K562 (cell line): ENCODE measurements around the gene TRIM37. TPM values are rescaled to one million over a fixed set of nuclear protein-coding genes. Genes with fewer than 3 reads are reported as not detected.

Experiments used
- ATAC-seq: fragments of 200-7000 bp; cut with Tn5 transposase; 3 replicates; pipeline ENCODE4 v1.9.1; 2020; ENCODE audit warnings: moderate library complexity
- BruUV-seq: library from RNA; stranded (reverse); fragments of 400-500 nt; replicated peaks from 2 replicates; lab custom pipeline; 2021; lab: Mats Ljungman, UMichigan
- CTCF ChIA-PET: fragments of 300-600 bp; formaldehyde crosslinking; extraction: SDS; loops from one replicate; lab custom pipeline; 2021; ENCODE audit warnings: low intra/inter-chr PET ratio; lab: Yijun Ruan, JAX
- POLR2A ChIA-PET: fragments of 300-600, 350-650 bp; sonication (Branson Sonifier 250); formaldehyde crosslinking; extraction: SDS; loops from one replicate; lab custom pipeline; 2021; ENCODE audit warnings: antibody characterized with exemption, inconsistent platforms; lab: Yijun Ruan, JAX
- DNase-seq, 4 experiments: peaks; one replicate each; pipeline versions ENCODE4 v3.0.0 to v3.0.0-alpha.2; 2011 to 2018; ENCODE audit warnings: low spot score in 3 of 4, mixed read lengths in 3 of 4; ENCODE audit errors: extremely low read depth in 1 of 4
- FAIRE-seq: peaks from 2 replicates; lab custom pipeline; 2011; peaks lifted over from hg19 to GRCh38; lab: Jason Lieb, UNC
- H2AFZ ChIP-seq: 2 replicates; pipeline ENCODE4 v1.6.0; 2011; ENCODE audit warnings: low read depth, low read length, control low read depth, inconsistent platforms
- H3K27ac ChIP-seq: fragments of 200-600 bp; 3 replicates; pipeline ENCODE4 v1.8.0; 2011; ENCODE audit warnings: low read depth, mild to moderate bottlenecking, control low read depth, inconsistent platforms, low read length, moderate library complexity, mixed read lengths; ENCODE audit errors: extremely low read depth
- H3K27me3 ChIP-seq, 2 experiments: fragments of 300-600 bp in 1 of 2; 2 replicates in 1 of 2; 3 replicates in 1 of 2; pipeline versions ENCODE4 v1.6.0 to v1.8.0; 2011; ENCODE audit warnings: inconsistent platforms in 2 of 2, low read length in 2 of 2, mild to moderate bottlenecking in 1 of 2, mixed read lengths in 1 of 2, moderate library complexity in 1 of 2; ENCODE audit not compliant: control insufficient read depth in 2 of 2, insufficient read depth in 2 of 2
- H3K36me3 ChIP-seq: fragments of 300-600 bp; 3 replicates; pipeline ENCODE4 v1.8.0; 2011; ENCODE audit warnings: mild to moderate bottlenecking, low read length, inconsistent platforms; ENCODE audit not compliant: control insufficient read depth, insufficient read depth
- H3K4me1 ChIP-seq, 2 experiments: fragments of 200-600 bp in 1 of 2; replicated peaks in 1 of 2; 2 replicates in 1 of 2; 3 replicates in 1 of 2; pipeline versions ENCODE4 v1.5.1 to v1.8.0; 2011; ENCODE audit warnings: inconsistent platforms in 2 of 2, low read length in 2 of 2, mild to moderate bottlenecking in 1 of 2, mixed read lengths in 1 of 2, moderate library complexity in 1 of 2; ENCODE audit not compliant: control insufficient read depth in 2 of 2, insufficient read depth in 2 of 2
- H3K4me2 ChIP-seq: 2 replicates; pipeline ENCODE4 v1.6.1; 2011; ENCODE audit warnings: low read length, control low read depth, inconsistent platforms, mixed read lengths; ENCODE audit not compliant: insufficient read depth
- H3K4me3 ChIP-seq: fragments of 200-600 bp; sonication (generic), shearing (Covaris generic); 2 replicates; pipeline ENCODE4 v1.5.1; 2016; ENCODE audit warnings: control low read depth, inconsistent platforms
- H3K79me2 ChIP-seq: fragments of 200-600 bp; 3 replicates; pipeline ENCODE4 v1.8.0; 2011; ENCODE audit warnings: low read length, inconsistent platforms; ENCODE audit not compliant: control insufficient read depth, insufficient read depth
- H3K9ac ChIP-seq, 2 experiments: 2 replicates each; pipeline versions ENCODE4 v1.6.0 to v1.6.1; 2011; ENCODE audit warnings: low read depth in 2 of 2, low read length in 2 of 2, control low read depth in 1 of 2, inconsistent platforms in 1 of 2, mild to moderate bottlenecking in 1 of 2, mixed read lengths in 1 of 2; ENCODE audit not compliant: insufficient read depth in 1 of 2
- H3K9me1 ChIP-seq: one replicate; pipeline ENCODE4 v1.6.0; 2011; ENCODE audit warnings: inconsistent platforms, mild to moderate bottlenecking, low read length, moderate library complexity; ENCODE audit not compliant: control insufficient read depth, insufficient read depth
- H3K9me3 ChIP-seq: replicated peaks from 2 replicates; pipeline ENCODE4 v1.5.1; 2011; ENCODE audit warnings: low read depth, low read length, inconsistent platforms; ENCODE audit not compliant: control insufficient read depth, insufficient read depth
- H4K20me1 ChIP-seq: replicated peaks from 2 replicates; pipeline ENCODE4 v1.6.1; 2011; ENCODE audit warnings: low read length, inconsistent platforms, mixed read lengths; ENCODE audit not compliant: control insufficient read depth, insufficient read depth
- CBFB ChIP-seq: sonication (generic); formaldehyde crosslinking; IDR thresholded peaks from 2 replicates; pipeline ENCODE4 v1.4.0; 2020; ENCODE audit warnings: mild to moderate bottlenecking, missing genetic modification reagents
- THRAP3 ChIP-seq: fragments of 450-650 bp; IDR thresholded peaks from 2 replicates; pipeline ENCODE4 v1.6.1; 2016; ENCODE audit warnings: mild to moderate bottlenecking, inconsistent platforms, borderline replicate concordance
- WGBS: fragments of 100-300 bp; shearing (Covaris generic); methylation state at CpG from one replicate; pipeline ENCODE4 v1.1.6; 2016; ENCODE audit warnings: low coverage, mixed read lengths; ENCODE audit not compliant: insufficient coverage; ENCODE audit errors: missing lambda C conversion rate; 5-methylcytosine and 5-hydroxymethylcytosine counted together
- in situ Hi-C: fragments of 300-500 bp; cut with MboI; formaldehyde crosslinking; loops from 4 replicates; pipeline ENCODE4 v1.15.0; 2018; ENCODE audit warnings: inconsistent platforms, mixed read lengths
- intact Hi-C: fragments of 100-400 bp; cut with micrococcal nuclease; formaldehyde crosslinking; loops from 2 replicates; pipeline ENCODE4 v1.14.2; 2022
- polyA plus RNA-seq, 8 experiments: library from polyadenylated mRNA; depleted of rRNA in 4 of 8; stranded (reverse) in 5 of 8; unstranded in 3 of 8; fragments of >200 nt; fragmentation: Nextera tagmentation in 2 of 8; fragmentation: Illumina TruSeq in 1 of 8; extraction: Ambion mirVana in 2 of 8; extraction: Trizol in 1 of 8; gene quantifications; 2 replicates each; pipeline versions ENCODE4 v1.2.1 to v1.2.3, GENCODE V29; 2011 to 2014; ENCODE audit warnings: inconsistent platforms in 1 of 8, missing spikeins in 1 of 8
- total RNA-seq, 7 experiments: library from RNA; depleted of rRNA in 6 of 7; stranded (reverse); fragments of >200 nt in 6 of 7; fragmentation: Illumina TruSeq in 2 of 7; extraction: Trizol in 2 of 7; gene quantifications; 2 replicates each; pipeline versions ENCODE4 v1.2.1 to v1.2.3, GENCODE V29; 2011 to 2021; ENCODE audit warnings: low replicate concordance in 1 of 7
- TF ChIP-seq, protein P1 (sequence below), 3 experiments: fragments of 200-800 bp in 1 of 3; fragments of 250-450 bp in 1 of 3; fragments of 450-650 bp in 1 of 3; sonication (Bioruptor Pico) in 1 of 3; sonication (Bioruptor generic) in 1 of 3; formaldehyde crosslinking in 1 of 3; IDR thresholded peaks; 2 replicates each; pipeline versions ENCODE4 v1.6.1 to v1.8.0; 2016 to 2022; ENCODE audit warnings: mild to moderate bottlenecking in 2 of 3, missing genetic modification characterization in 2 of 3, missing compliant biosample characterization in 1 of 3, moderate library complexity in 1 of 3

The TRIM37 gene
- total and polyA plus RNA-seq, 9 of the 15 experiments (the other 6 are each of a cell fraction or from before 2014, with no cell fraction given): 4.5 to 31.4 (median 23.8) TPM

DNA sequence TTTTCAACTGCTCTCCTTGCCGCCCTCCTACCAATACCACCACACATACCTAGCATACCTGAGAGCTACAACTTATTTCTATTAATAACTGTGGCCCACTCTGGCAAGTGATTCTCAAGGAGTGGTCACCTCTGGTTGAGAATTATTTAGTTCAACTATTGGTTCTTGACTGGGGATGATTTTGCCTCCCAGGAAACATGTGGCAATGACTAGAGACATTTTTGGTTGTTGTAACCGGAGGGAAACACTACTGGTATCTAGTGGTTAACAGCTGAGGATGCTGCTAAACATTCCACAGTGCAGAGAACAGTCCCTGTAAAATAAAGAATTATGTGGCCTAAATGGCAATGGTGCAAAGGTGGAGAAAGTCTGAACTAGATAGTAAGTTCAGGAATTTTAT lies 96.7 kb downstream of the TRIM37 start:
- in situ Hi-C loops (loop anchor here (25.0 kb wide), 1 partner anchor 723 kb away; the partner anchor contains the start of gene MPO), intact Hi-C loops (no loop called here)
- H3K79me2 ChIP-seq: no peaks in the 10 kb centered on the region
- no peak overlapping the region for H3K27ac ChIP-seq
- TF ChIP-seq THRAP3 (no peak), CBFB (CRISPR knock-in tag) (no peak)
- TF ChIP-seq, protein P1, sequence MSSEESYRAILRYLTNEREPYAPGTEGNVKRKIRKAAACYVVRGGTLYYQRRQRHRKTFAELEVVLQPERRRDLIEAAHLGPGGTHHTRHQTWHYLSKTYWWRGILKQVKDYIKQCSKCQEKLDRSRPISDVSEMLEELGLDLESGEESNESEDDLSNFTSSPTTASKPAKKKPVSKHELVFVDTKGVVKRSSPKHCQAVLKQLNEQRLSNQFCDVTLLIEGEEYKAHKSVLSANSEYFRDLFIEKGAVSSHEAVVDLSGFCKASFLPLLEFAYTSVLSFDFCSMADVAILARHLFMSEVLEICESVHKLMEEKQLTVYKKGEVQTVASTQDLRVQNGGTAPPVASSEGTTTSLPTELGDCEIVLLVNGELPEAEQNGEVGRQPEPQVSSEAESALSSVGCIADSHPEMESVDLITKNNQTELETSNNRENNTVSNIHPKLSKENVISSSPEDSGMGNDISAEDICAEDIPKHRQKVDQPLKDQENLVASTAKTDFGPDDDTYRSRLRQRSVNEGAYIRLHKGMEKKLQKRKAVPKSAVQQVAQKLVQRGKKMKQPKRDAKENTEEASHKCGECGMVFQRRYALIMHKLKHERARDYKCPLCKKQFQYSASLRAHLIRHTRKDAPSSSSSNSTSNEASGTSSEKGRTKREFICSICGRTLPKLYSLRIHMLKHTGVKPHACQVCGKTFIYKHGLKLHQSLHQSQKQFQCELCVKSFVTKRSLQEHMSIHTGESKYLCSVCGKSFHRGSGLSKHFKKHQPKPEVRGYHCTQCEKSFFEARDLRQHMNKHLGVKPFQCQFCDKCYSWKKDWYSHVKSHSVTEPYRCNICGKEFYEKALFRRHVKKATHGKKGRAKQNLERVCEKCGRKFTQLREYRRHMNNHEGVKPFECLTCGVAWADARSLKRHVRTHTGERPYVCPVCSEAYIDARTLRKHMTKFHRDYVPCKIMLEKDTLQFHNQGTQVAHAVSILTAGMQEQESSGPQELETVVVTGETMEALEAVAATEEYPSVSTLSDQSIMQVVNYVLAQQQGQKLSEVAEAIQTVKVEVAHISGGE (CRISPR knock-in tag; IDR thresholded peaks at IDR 0.05): peak in 1 of 3 experiments; percentile 59; a peak in 1 of 6 replicates
- WGBS: 89% methylated on average over 2 of the region's 2 CpGs
- H4K20me1 ChIP-seq: no peaks in the 10 kb centered on the region
- peaks cover 69% of the 10 kb centered on the region for H3K36me3 ChIP-seq
- H3K4me2 ChIP-seq: no peak overlapping the region
- no peak for ATAC-seq
- H3K9me3 ChIP-seq: no peaks in the 10 kb centered on the region
- POLR2A ChIA-PET: no interaction called here
- H3K4me3 ChIP-seq: no peak overlapping the region
- peaks cover 0 to 2% of the 10 kb centered on the region in 2 experiments; a peak in 1 of 5 replicates for H3K4me1 ChIP-seq
- DNase-seq: no peak
- no peaks in the 10 kb centered on the region for H3K9me1 ChIP-seq
- no peak for FAIRE-seq
- H2AFZ ChIP-seq: no peak overlapping the region
- H3K9ac ChIP-seq: no peak overlapping the region
- BruUV-seq: no TSS peak
- CTCF ChIA-PET: no interaction called here
- H3K27me3 ChIP-seq: no peaks in the 10 kb centered on the region
